Breast epithelium (tissue), 3 donors: ENCODE measurements around the gene PKN3.

Experiments used
- POLR2A ChIP-seq: fragments of 450-650 bp; IDR thresholded peaks from one replicate; pipeline ENCODE4 v1.6.1; 2016; ENCODE audit warnings: antibody characterized with exemption, mild to moderate bottlenecking, moderate library complexity
- POLR2AphosphoS5 ChIP-seq, 3 donors: sonication (generic); formaldehyde crosslinking; IDR thresholded peaks; one replicate each; pipeline ENCODE4 v1.6.1; 2017; ENCODE audit warnings: antibody characterized with exemption in 3 of 3
- TF ChIP-seq, protein P1 (sequence below), 3 donors: fragments of 450-650 bp; IDR thresholded peaks; one replicate each; pipeline ENCODE4 v1.5.1; 2016 to 2017; ENCODE audit warnings: antibody characterized with exemption in 3 of 3, mild to moderate bottlenecking in 3 of 3, moderate library complexity in 3 of 3

DNA sequence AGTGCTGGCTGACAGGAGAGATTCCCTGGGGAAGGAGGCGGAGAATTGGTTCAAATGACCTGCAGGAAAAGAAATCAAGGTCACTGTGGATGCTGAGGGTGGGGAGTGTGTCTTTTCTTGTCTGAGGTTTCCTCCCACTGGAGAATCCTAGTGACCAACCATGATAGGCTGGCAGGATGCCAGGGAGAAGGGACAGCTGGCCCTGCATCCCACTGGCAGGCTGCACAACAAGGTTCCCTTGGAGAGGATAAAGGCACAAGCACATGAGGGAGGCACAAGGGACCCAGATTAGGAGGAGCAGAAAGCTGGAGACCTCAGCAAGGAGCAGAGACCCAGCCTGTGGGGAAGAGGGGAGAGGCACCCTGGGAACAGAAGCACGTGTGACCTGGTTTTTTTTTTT lies 33.1 kb downstream of the PKN3 start:
- TF ChIP-seq POLR2A (no peak), POLR2AphosphoS5 (IDR thresholded peaks at IDR 0.05) (no peak)
- TF ChIP-seq, protein P1, sequence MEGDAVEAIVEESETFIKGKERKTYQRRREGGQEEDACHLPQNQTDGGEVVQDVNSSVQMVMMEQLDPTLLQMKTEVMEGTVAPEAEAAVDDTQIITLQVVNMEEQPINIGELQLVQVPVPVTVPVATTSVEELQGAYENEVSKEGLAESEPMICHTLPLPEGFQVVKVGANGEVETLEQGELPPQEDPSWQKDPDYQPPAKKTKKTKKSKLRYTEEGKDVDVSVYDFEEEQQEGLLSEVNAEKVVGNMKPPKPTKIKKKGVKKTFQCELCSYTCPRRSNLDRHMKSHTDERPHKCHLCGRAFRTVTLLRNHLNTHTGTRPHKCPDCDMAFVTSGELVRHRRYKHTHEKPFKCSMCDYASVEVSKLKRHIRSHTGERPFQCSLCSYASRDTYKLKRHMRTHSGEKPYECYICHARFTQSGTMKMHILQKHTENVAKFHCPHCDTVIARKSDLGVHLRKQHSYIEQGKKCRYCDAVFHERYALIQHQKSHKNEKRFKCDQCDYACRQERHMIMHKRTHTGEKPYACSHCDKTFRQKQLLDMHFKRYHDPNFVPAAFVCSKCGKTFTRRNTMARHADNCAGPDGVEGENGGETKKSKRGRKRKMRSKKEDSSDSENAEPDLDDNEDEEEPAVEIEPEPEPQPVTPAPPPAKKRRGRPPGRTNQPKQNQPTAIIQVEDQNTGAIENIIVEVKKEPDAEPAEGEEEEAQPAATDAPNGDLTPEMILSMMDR (IDR thresholded peaks at IDR 0.05): no peak
